Uterus (tissue), 4 donors: ENCODE measurements around the gene LNPEP. TPM values are rescaled to one million over a fixed set of nuclear protein-coding genes. Genes with fewer than 3 reads are reported as not detected.
"Not testable (repeated sequence)": the region's sequence is repeated elsewhere in the genome, so short reads cannot be mapped to it uniquely, and the experiment has no call there.

Experiments
- DNase-seq, 2 donors: peaks; one replicate each; pipeline ENCODE4 v3.0.0-alpha.2; 2019 to 2020
- H3K27ac ChIP-seq, 2 donors: fragments of 200-600 bp; sonication (generic); 1 replicate in 1 of 2; 2 replicates in 1 of 2; pipeline ENCODE4 v1.5.1; 2016 to 2018
- H3K27me3 ChIP-seq, 2 donors: fragments of 200-600 bp; sonication (generic); one replicate each; pipeline ENCODE4 v1.5.1; 2018 to 2019; ENCODE audit warnings: control low read depth in 1 of 2
- H3K36me3 ChIP-seq, 2 donors: fragments of 200-600 bp; sonication (generic); one replicate each; pipeline ENCODE4 v1.5.1; 2019; ENCODE audit warnings: control low read depth in 1 of 2
- H3K4me1 ChIP-seq, 2 donors: fragments of 200-600 bp; sonication (generic); one replicate each; pipeline ENCODE4 v1.5.1; 2018 to 2019; ENCODE audit warnings: control low read depth in 1 of 2
- H3K4me3 ChIP-seq, 2 donors: fragments of 200-600 bp; sonication (generic); 1 replicate in 1 of 2; 2 replicates in 1 of 2; pipeline ENCODE4 v1.5.1; 2018 to 2019; ENCODE audit warnings: mild to moderate bottlenecking in 1 of 2
- H3K9me3 ChIP-seq, 2 donors: fragments of 200-600 bp; sonication (generic); one replicate each; pipeline ENCODE4 v1.5.1; 2019; ENCODE audit warnings: control low read depth in 1 of 2
- CTCF ChIP-seq, 4 experiments: fragments of 200-600 bp in 2 of 4; fragments of 450-650 bp in 2 of 4; sonication (generic) in 2 of 4; IDR thresholded peaks; one replicate each; pipeline ENCODE4 v1.5.1; 2016 to 2019; ENCODE audit warnings: antibody characterized with exemption in 4 of 4, mild to moderate bottlenecking in 2 of 4, moderate library complexity in 1 of 4
- POLR2A ChIP-seq, 2 donors: fragments of 450-650 bp; IDR thresholded peaks; one replicate each; pipeline ENCODE4 v1.6.1; 2016; ENCODE audit warnings: antibody characterized with exemption in 2 of 2, mild to moderate bottlenecking in 1 of 2, moderate library complexity in 1 of 2
- intact Hi-C: fragments of 100-400 bp; cut with DNase I; formaldehyde crosslinking; loops from one replicate; pipeline ENCODE4 v1.15.1; 2023; ENCODE audit warnings: low total_unique reads
- total RNA-seq, 4 donors: library from RNA; depleted of rRNA in 3 of 4; stranded (reverse); fragments of >200 nt in 3 of 4; gene quantifications; one replicate each; pipeline versions ENCODE4 v1.1.0 to v1.2.4, GENCODE V29; 2014 to 2023
- donor health status: DM: yes; HTN: yes; CAD: no.

LNPEP gene
- total RNA-seq, 4 donors from 2014 or later, result 32.5 to 93.9 (median 51.1) TPM

- DNase-seq, result no peak
- no peak for TF ChIP-seq POLR2A (IDR thresholded peaks at IDR 0.05)
- TF ChIP-seq CTCF (IDR thresholded peaks at IDR 0.05), result no peak
- Histone ChIP-seq H3K36me3 (no peaks in the 10 kb centered on the region), H3K4me1 (no peaks in the 10 kb centered on the region), H3K9me3 (no peaks in the 10 kb centered on the region), H3K4me3 (no peak overlapping the region), H3K27ac (no peak overlapping the region), H3K27me3 (no peaks in the 10 kb centered on the region)
- intact Hi-C loops, result no loop called here
Measured at GRCh38 chr5:96928931-96929708, 6.8 kb upstream of the LNPEP start.

GRCh38 chr5:96930058-96930457 is 5.8 kb upstream of the LNPEP start:
- Histone ChIP-seq H3K9me3 (no peaks in the 10 kb centered on the region), H3K27ac (no peak overlapping the region), H3K4me1 (no peaks in the 10 kb centered on the region), H3K27me3 (no peaks in the 10 kb centered on the region), H3K36me3 (no peaks in the 10 kb centered on the region), H3K4me3 (no peak overlapping the region)
- intact Hi-C loops, result no loop called here
- no peak for TF ChIP-seq POLR2A (IDR thresholded peaks at IDR 0.05)
- no peak for DNase-seq

GRCh38 chr5:96930589-96930988 is 5.3 kb upstream of the LNPEP start:
- Histone ChIP-seq H3K36me3 (no peaks in the 10 kb centered on the region), H3K4me3 (no peak overlapping the region), H3K4me1 (no peaks in the 10 kb centered on the region), H3K9me3 (no peaks in the 10 kb centered on the region), H3K27me3 (no peaks in the 10 kb centered on the region), H3K27ac (no peak overlapping the region)
- TF ChIP-seq CTCF (IDR thresholded peaks at IDR 0.05) (no peak), POLR2A (IDR thresholded peaks at IDR 0.05) (no peak)
- intact Hi-C loops, result no loop called here
- no peak for DNase-seq

GRCh38 chr5:96931037-96931436 is 4.8 kb upstream of the LNPEP start:
- DNase-seq, H3K9me3 ChIP-seq, H3K27me3 ChIP-seq, H3K4me3 ChIP-seq, H3K36me3 ChIP-seq, H3K27ac ChIP-seq, H3K4me1 ChIP-seq, intact Hi-C loops: not testable (repeated sequence)

GRCh38 chr5:96931605-96932004 is 4.3 kb upstream of the LNPEP start:
- intact Hi-C loops, result no loop called here
- no peak for TF ChIP-seq CTCF (IDR thresholded peaks at IDR 0.05)
- no peak for TF ChIP-seq POLR2A (IDR thresholded peaks at IDR 0.05)
- Histone ChIP-seq H3K9me3 (no peaks in the 10 kb centered on the region), H3K36me3 (no peaks in the 10 kb centered on the region), H3K4me3 (no peak overlapping the region), H3K27ac (no peak overlapping the region), H3K4me1 (no peaks in the 10 kb centered on the region), H3K27me3 (no peaks in the 10 kb centered on the region)
- DNase-seq, result no peak

GRCh38 chr5:96932026-96932425 is 3.9 kb upstream of the LNPEP start:
- intact Hi-C loops, result no loop called here

More at GRCh38 chr5:96932026-96932425, 3.9 kb upstream of the LNPEP start:
- Histone ChIP-seq H3K4me3 (no peak overlapping the region), H3K36me3 (no peaks in the 10 kb centered on the region), H3K27ac (no peak overlapping the region), H3K27me3 (no peaks in the 10 kb centered on the region), H3K9me3 (no peaks in the 10 kb centered on the region), H3K4me1 (no peaks in the 10 kb centered on the region)
- DNase-seq, result no peak
- TF ChIP-seq CTCF (IDR thresholded peaks at IDR 0.05) (no peak), POLR2A (IDR thresholded peaks at IDR 0.05) (no peak)
